Astrocyte (in vitro differentiated cells and primary cell): ENCODE data around the gene COL9A2.

Source experiments
- EZH2 ChIP-seq: IDR thresholded peaks from 2 replicates; pipeline ENCODE4 v1.6.1; 2012; ENCODE audit warnings: mild to moderate bottlenecking, low read length, inconsistent platforms; ENCODE audit not compliant: insufficient read depth
- TF ChIP-seq, protein P1 (sequence below): IDR thresholded peaks from 2 replicates; pipeline ENCODE4 v1.5.1; 2011; ENCODE audit warnings: low read depth, mild to moderate bottlenecking, inconsistent platforms, low read length, moderate library complexity; ENCODE audit not compliant: insufficient read depth

DNA sequence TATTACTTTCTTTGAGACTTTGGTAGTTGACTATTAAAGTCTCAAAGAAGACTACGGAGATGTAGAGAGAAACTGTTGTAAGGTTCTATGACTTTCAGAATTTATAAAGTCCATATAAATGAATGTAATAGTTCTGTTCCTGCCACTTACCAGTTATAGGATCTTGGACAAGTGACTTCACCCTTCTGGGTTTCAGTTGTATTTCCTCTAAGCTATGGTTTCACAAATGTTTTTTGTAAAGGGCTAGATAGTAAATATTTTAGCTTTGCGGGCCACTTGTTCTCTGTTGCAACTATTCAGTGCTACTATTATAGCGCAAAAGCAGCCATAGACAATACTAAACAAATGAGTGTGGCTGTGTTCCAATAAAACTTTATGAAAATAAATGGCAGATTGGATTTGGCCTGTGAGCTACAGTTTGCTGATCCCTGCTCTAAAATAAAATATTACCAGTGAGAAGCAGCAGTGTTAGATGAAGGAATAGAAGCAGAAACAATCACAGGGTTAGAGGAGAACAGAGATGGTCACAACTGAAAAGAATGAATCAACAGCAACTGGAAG lies 44.4 kb downstream of the COL9A2 start:
- TF ChIP-seq EZH2, result no peak
- TF ChIP-seq, protein P1, sequence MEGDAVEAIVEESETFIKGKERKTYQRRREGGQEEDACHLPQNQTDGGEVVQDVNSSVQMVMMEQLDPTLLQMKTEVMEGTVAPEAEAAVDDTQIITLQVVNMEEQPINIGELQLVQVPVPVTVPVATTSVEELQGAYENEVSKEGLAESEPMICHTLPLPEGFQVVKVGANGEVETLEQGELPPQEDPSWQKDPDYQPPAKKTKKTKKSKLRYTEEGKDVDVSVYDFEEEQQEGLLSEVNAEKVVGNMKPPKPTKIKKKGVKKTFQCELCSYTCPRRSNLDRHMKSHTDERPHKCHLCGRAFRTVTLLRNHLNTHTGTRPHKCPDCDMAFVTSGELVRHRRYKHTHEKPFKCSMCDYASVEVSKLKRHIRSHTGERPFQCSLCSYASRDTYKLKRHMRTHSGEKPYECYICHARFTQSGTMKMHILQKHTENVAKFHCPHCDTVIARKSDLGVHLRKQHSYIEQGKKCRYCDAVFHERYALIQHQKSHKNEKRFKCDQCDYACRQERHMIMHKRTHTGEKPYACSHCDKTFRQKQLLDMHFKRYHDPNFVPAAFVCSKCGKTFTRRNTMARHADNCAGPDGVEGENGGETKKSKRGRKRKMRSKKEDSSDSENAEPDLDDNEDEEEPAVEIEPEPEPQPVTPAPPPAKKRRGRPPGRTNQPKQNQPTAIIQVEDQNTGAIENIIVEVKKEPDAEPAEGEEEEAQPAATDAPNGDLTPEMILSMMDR, result no peak
